Choroid plexus epithelial cell (primary cell): ENCODE data around the gene OR6S1.
"Not testable (repeated sequence)": the region's sequence is repeated elsewhere in the genome, so short reads cannot be mapped to it uniquely, and the experiment has no call there.

Experiments
- DNase-seq: peaks from one replicate; pipeline ENCODE4 v3.0.0-alpha.2; 2010; ENCODE audit warnings: low read depth
- H3K4me3 ChIP-seq: 2 replicates; pipeline ENCODE4 v1.5.1; 2011; ENCODE audit warnings: low read depth, mild to moderate bottlenecking, control low read depth, low read length, moderate library complexity
- CTCF ChIP-seq: conservative IDR thresholded peaks from 2 replicates; pipeline ENCODE4 v1.5.1; 2011; ENCODE audit warnings: low read depth, mild to moderate bottlenecking, control low read depth, inconsistent platforms, low read length, moderate library complexity

Gene OR6S1

GRCh38 chr14:20627346-20628027 lies 14.0 kb downstream of the OR6S1 start:
- TF ChIP-seq CTCF = no peak
- DNase-seq = no peak
- H3K4me3 ChIP-seq = no peak overlapping the region

GRCh38 chr14:20626274-20626673 lies 15.2 kb downstream of the OR6S1 start:
- no peak overlapping the region for H3K4me3 ChIP-seq
- TF ChIP-seq CTCF = no peak
- DNase-seq = no peak

GRCh38 chr14:20624495-20625070 lies 16.9 kb downstream of the OR6S1 start:
- H3K4me3 ChIP-seq = peak overlapping the region; percentile 53
- peak; percentile 74 for DNase-seq
- TF ChIP-seq CTCF = no peak

GRCh38 chr14:20623798-20624197 lies 17.7 kb downstream of the OR6S1 start:
- no peak overlapping the region for H3K4me3 ChIP-seq
- no peak for DNase-seq
- no peak for TF ChIP-seq CTCF

- TF ChIP-seq CTCF = no peak
- H3K4me3 ChIP-seq = no peak overlapping the region
- no peak for DNase-seq
Measured at GRCh38 chr14:20622816-20623291, 18.6 kb downstream of the OR6S1 start.

GRCh38 chr14:20620798-20621478 lies 20.6 kb downstream of the OR6S1 start:
- no peak for DNase-seq
- no peak overlapping the region for H3K4me3 ChIP-seq
- TF ChIP-seq CTCF = no peak

GRCh38 chr14:20619688-20620087 lies 21.8 kb downstream of the OR6S1 start:
- H3K4me3 ChIP-seq, DNase-seq: not testable (repeated sequence)
